Stimulated activated naive CD4-positive, alpha-beta T cell treated with Interleukin-2 at 50 U/mL for 16 hours (primary cell): Measurements from ENCODE around the gene PGAM5.

Experiments
- DNase-seq: peaks from one replicate; lab custom pipeline; 2025; lab: John Stamatoyannopoulos, UW

Gene PGAM5

DNA sequence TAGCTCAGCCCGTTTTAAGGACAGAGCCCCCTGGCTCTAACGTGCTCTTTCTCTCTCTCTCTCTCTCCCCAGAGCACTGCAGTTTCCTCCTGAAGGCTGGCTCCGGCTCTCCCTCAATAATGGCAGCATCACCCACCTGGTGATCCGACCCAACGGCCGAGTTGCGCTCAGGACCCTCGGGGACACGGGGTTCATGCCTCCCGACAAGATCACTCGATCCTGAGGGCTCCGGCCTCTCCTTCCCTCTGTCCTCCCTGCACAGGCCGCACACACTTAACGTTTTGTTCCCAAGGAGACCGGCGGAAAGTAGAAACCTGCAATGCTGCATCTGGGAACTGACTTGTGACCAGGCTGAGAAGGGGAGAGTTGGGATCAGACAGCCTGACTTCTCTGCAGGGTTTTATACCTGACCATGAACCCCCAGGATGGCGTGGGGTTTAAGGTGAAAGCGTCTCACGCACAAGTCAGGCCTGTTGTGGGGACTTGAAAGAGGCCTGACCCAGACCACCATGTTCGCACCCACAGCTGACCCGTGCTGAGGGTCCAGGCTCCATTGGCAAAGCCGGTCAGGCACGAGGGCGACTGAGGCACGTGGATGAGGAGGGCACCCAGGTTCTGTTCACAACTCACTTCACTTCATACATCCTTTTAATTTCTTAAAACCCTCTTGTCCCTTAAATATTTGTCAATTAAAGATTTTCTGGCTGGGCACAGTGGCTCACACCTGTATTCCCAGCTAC lies 10.1 kb downstream of the PGAM5 start:
- DNase-seq, result no peak

DNA sequence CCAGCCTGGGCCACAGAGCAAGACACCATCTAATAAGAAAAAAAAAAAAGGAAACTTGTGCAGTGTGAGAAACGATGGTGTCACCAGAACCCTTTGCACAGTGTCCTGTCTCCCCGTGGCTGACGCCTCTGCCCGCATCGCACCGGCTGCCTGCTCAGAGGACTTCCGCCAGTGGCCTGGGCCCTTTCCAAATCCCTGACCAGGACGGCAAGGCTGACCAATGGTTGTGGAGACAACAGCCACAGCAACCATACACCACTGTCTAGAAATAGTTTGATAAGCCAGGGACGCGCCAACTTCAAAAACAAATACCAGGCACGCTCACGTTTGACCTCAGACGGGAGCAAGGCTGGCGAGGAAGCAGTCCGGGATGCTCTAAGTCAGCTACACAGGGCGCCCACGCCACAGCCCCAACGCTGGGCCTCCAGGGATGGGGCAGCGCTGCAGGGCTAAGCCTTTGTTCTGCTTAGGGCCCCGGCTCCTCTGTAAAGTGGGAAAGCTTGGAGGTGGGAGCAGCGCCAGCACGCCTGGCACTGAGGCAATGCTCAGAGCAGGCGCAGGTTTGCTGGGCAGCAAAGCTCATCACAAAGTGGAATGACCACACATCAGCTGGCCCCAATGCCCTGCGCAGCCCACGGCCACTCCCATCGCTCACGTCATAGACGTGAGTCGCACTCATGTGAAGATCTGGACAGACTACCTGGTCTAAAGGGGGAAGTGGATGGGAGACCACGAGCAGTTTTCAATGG lies 12.5 kb downstream of the PGAM5 start:
- DNase-seq, result no peak

DNA sequence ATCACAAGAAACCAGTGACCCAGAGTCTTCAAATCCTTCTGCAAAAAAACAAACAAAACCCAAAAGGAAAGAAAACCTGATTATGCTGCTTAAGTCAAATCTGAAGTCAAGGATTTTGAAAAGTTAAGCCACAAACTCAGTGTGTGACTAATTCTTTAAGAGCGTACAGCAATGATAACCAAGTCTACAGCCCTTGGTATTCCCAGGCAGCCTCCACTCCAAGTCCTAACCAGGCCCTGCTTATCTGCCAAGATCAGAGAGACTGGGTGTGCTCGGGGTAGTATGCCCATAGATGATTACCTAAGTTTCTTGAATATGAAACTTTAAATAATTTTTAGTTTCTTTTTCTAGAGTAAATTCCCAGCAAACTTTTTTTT lies 13.1 kb downstream of the PGAM5 start:
- DNase-seq, result no peak

DNA sequence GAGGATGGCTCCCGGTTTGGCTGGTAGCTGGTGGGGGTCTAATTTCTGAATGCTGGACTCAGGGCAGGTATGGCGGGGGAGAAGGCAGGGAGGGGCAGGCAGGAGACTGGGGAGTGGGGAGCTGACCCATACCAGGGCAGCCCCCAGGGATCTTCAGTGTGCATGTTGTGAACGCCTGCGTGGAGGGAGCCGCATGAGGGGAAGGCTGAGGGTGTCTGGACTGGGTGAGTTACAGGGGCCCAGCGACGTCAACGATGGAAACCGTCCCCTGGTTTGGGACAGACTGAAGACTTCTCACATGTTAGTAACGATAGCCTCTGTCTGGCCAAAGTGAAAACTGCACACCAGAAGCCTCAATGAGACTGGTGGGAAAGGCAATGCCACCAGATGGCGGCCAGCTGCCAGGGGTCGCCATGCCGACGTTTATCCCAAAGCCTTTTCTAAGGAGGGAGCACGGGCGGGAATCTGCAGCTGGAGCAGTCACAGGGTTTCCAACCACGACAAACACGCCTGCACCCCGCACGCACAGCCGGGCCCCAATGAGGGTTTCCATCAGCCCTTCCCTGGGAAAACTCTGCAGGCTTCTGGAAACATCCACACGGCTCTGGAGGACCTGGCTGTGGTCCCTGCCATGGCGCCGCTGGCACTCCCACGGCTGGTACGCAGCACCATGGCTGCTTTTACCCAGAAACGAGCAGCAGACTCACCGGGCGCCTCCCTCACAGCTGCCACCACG lies 14.0 kb downstream of the PGAM5 start:
- DNase-seq, result no peak

DNA sequence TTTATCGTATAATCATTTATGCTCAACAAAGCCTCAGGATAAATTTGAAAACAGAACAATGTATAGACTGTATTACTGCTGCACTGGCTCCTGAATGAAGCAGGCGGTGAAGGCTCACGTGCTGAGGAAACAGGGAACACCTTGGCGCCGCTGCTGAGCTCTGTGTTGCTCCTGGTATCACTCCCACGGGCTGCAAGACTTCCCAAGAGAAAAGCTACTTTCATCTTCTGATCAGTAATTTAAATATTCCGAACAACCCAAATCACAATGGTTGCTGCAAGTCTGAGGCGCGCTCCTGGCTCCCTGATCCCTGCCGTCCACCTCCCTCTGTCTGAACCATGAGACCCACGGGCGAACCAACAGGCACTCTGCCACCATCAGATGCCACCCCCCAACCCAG lies 15.7 kb downstream of the PGAM5 start:
- no peak for DNase-seq

DNA sequence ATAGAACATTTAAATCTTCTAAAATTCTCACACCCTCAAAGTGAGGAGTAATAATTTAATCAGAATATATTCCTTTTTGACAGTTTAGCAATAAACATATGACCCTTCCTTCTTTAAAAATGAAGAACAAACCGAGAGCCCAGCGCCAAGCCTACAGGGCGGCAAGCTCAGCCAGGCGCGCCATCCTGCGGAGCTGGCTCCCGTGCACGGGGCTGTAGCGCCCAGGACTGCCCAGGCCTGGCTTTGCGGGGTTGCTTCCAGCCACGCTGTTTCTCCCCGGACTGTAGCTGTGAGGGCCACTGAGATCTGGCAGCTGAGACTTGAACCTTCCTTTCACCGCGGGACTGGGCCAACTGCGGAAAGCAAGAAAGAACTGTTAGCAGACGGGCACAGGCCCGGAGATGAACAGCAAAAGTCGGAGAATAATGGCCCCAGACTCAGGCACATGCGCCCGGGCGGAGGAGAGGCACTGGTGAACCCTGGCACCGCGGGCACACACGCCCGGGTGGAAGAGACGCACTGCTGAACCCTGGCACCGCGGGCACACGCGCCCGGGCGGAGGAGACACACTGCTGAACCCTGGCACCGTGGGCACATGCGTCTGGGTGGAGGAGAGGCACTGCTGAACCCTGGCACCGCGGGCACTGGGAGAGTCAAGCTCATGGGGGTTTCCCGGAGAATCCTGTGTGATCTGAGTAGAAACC lies 16.6 kb downstream of the PGAM5 start:
- DNase-seq, result no peak

DNA sequence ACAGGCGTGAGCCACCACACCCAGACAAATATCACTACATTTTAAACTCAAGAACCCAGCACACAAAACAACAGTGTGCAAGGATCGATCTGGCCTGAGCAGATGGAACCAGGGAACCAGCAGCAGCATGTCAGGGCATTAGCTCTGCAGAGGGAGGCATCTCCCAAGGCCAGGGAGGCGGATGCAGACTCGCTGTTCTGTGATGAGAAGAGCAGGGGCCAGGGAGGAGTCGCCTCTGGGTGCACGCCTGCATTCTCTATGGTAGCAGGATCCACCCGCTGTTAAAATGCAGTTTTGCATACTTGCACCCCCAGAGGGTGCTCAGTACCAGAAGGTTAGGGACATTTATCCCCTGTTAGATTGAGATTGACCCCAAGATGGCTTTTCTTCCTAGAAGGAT lies 17.9 kb downstream of the PGAM5 start:
- no peak for DNase-seq

DNA sequence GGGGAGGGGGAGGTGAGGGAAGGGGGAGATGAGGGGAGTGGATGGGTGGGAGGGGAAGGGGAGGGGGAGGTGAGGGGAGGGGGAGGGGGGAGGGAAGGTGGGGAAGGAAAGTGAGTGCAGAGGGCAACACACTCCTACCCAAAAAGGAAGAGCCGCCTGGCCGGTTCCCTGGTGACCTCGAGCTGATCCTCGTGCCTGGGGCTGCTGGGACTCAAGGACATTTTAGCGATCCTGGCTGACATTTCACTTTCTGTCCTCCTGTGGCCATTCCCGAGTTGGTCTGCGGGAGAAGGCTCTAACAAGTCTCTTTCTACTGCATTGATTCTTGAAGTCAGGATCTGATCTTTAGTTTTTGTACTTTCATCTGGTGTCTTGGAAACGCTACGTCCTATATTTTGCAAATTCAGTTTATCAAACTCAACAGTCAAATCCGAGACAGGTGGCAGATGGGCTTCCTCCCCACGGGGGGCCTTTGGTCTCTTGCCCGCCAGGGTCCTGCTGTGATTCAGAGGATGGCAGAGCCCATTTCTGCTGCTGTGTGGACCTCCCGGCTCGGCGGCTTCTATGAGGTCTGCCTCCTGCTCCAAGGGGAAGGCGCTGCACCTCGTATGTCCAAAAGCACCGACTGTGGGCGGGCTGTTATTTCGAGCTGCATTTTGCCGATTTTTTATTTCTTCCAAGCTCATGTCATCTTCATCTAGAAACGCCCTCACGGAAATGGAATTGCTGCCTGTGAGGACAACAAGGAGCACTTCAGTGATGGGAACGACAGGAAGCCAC lies 19.1 kb downstream of the PGAM5 start:
- DNase-seq, result no peak

DNA sequence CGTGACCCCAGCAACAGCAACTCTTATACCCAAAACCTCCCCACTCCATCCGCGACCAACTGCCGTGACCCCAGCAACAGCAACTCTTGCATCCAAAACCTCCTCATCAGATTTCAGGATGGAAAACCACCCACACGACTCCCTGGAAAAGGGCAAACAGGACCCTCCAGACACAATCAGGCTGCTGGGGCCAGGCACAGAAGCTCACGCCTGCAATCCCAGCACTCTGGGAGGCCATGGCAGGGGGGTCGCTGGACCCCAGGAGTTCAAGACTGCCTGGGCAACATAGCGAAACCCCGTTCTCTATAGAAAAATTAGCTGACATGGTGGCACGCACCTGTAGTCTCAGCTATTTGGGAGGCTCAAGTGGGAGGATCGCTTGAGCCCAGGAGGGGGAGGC lies 19.7 kb downstream of the PGAM5 start:
- DNase-seq, result no peak

DNA sequence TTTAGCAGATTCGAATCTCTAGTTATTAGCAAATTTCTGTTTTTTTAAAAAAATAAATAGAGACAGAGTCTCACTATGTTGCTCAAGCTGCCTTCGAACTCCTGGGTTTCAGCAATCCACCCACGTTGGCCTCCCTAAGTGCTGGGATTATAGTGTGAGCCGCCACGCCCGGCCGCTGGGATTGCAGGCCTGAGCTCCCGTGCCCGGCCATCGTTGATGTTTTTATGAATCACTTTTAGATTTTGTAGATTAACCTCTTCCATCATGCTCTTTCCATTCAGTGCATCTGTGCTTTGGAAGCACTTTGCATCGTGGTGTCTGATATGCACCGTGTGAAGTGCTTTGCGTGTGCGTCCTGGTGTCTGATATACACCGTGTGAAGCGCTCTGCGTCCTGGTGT lies 20.9 kb downstream of the PGAM5 start:
- no peak for DNase-seq

DNA sequence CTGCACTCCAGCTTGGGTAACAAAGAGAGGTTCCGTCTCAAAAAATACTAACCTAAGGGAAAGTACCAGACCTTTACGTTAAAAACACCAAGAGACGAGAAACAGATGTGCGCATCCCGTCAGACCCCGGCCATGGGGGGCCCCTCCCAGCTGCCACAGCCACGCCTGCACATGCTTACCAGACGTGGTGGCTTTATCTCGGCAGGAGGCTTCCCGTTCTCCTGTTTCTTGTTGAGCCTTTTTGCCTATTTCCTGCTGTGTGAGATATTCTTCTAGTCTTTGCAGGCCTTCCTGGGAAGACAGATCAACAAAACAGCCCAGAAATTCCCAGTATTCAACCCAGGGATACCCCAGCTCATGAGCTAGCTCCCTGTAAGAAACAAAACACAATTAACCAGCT lies 23.6 kb downstream of the PGAM5 start:
- DNase-seq, result no peak

DNA sequence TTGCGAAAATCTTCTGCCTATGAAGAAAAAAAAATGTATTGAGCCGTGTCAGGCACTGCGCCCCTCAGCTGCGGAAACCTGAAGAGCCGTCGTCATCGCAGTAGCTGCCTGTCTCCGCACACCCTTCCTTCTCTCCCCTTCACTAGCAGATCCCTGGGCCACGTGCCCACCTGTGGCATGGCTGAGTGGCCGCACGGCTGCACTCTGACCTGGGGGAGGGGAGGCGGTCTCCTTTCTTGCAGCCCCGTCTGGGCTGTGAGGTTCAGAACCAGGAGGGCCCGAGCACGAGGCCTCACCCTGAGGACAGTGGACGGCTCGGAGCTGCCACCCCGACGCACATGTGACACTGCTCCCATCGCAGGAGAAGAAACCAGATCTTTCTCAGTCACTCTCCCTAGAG lies 24.9 kb downstream of the PGAM5 start:
- no peak for DNase-seq

DNA sequence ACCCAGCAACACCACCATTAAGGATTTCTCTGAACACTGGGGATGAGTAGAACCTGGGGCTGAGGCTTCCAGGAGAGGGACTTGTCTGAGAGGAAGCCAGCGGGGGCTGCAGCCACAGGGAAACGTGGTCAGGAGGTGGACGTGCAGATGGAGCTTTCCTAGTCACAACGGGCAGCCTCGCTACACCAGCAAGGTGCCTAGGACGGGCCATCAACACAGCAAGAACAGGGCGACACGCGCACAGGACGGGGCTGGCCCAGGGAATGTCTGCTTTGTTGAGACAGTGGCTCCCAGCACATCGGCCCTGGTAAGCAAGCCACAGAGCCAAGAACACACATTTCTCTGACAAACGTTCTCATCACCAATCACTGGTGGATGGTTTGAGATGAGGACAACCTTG lies 25.7 kb downstream of the PGAM5 start:
- no peak for DNase-seq

DNA sequence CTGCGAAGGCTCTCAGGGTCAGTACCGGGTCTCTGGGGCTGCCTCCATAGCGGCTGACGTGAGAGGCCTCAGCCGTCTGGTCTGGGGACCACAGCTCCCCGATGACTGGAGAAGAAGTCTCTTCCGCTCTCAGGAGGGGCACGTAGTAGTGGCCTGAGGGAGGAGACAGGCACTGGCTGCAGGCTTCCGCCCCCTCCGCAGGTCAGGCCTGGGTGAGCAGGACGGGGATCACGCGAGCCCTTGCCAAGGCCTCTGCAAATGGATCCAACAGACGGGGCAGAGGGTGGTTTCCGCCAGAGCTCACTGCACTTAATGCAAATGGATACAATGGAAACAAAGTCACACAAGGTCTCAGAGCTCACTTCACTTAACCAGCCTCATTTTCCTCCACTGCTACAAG lies 26.3 kb downstream of the PGAM5 start:
- DNase-seq, result no peak

DNA sequence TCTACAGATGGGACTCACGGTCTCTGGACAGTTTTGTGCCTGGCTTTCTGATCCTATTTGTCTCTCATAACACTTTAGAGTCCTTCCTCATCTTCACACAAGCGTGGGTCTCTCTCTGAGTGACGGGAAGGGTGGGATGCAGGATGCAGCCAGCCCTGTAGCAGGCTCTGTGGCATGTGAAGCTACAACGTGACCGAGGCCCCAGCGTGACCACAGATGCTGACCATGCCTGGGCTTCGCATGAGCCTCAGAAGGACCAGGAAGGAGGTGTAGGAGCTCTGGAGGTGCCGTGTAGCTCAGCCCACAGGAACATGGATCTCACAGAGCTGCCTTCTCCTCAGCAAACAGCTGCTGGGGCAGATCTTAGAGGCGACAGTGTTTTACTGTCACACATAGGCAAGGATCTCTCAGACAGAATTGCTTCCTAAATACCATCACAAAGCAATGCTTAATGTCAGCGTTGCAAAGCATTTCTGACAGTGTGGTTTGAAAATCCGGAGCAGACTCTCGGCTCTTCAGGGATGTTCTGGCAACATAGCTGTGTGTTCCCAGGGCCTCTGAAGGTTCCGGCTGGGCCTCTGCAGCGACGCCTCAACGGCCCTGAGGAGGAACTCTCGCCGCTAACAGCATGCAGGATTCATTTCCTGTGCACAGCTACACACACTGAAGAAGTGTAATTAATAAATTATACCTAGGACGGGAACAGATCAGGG lies 29.1 kb downstream of the PGAM5 start:
- no peak for DNase-seq

DNA sequence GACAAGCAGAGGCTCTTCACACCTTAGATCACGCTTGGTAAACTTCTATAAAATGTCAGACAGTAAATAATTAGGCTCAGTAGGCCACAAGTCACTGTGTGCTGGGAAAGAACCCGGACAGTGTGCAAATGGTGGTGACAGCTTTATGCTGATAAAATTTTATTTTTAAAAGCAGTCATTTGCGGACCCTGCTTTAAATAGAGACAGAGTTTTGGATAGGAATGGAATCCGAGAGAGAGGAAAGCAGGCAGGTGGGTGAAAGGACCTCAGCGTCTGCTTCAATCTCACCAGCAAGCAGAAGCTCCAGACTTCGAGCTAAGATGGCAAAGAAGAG lies 29.6 kb downstream of the PGAM5 start:
- DNase-seq, result no peak

DNA sequence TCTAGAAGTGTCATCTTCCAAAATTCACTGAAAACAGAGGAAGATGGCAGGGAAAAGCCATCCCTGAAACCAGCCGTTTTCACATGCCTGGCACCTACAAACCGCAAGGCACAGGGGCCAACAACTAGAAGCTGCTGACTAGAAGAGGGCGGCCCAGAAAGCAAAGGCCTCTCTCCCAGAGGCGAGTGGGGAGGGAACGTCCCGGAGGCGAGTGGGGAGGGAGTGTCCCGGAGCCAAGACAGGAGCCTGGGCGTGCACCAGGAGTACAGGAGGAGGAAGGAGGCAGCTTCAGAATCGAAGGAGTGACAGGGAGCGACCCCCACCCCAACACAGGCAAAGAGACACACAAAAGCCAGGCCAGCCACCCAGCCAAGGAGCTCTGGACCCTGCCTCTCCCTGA lies 30.0 kb downstream of the PGAM5 start:
- no peak for DNase-seq

DNA sequence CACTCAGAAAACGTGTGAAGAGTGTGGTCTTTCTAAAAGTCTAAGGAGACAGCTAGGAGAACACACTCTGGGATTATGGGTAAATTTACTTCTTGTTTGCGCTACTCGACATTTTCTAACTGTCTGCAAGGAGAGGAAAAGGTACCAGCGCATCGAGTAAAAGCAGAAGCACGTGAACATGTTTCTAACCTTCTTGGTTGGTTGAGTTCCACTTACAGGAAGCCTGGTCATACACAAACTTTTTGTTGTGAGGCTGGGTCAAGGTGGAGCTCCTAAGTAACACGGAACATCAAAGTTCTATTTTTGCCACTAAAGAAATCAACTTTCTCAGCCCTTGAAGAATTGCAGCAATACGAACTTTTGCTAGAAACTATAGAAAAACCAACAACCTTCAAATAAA lies 31.0 kb downstream of the PGAM5 start:
- DNase-seq, result no peak

DNA sequence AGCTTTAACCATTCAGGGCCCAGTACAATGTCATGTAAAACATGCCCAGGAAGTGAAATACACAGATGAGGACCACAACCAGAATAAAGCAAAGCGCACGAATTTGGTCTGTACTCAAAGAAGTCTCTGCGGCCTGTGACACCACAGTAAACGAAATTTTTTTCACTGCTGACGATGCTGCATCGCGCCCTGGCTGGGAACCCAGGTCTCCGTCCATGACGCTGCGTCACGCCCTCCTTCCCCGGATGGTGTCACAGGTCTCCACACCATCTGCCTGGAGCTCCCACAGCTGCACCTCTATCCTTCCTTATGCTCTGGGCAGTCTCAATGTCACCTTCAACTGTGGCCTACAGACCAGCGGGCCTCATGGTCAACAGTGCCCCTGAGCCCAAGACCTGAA lies 33.2 kb downstream of the PGAM5 start:
- DNase-seq, result no peak

DNA sequence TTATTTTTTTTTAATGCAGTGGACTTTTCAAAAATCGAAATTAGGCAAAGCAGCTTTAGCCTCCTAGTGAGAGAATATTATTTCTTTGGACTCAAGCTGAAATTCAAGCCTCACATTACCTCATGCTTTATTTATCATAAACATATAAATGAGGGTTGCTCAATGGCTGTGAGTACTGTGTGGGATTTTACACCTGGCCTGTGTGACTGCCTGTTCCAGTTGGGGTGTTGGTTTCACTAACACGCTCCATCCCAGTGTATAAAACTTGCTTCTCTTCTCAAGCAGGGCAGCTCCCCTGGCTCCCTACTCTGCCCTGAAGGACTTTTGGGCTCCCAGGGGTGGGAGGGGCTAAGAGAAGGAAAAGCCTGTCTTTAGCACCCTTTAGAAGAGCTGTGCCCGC lies 36.0 kb downstream of the PGAM5 start:
- no peak for DNase-seq

DNA sequence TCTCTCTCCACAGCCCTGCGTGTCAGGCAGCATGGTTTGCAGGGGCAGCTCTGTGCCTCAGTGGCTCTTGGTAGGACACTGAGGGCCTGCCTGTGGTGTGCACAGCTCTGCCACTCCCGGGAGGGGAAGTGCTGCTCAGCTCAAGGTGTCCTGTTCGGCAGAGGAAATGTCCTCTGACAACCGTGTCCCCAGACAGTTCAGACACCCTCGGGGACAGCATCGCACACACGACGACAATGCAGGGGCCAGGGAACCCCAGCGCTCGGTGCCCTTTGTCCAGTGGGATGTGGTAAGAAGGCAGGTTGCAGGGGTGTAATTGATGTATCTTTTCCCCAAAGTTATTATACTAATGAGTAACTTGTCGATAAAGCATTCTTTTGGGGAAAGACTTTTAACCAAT lies 36.8 kb downstream of the PGAM5 start:
- DNase-seq, result no peak
